Kidney (tissue), 14 donors: ENCODE measurements around the gene PTPA. TPM values are rescaled to one million over a fixed set of nuclear protein-coding genes. Genes with fewer than 3 reads are reported as not detected.
"Not testable (repeated sequence)": the region's sequence is repeated elsewhere in the genome, so short reads cannot be mapped to it uniquely, and the experiment has no call there.

Source experiments
- DNase-seq, 5 donors: peaks; one replicate each; pipeline ENCODE4 v3.0.0-alpha.2; 2013 to 2020
- FAIRE-seq: peaks from 2 replicates; lab custom pipeline; 2012; peaks lifted over from hg19 to GRCh38; lab: Jason Lieb, UNC
- H3K27ac ChIP-seq, 2 donors: one replicate each; pipeline ENCODE4 v1.7.0; 2013; ENCODE audit warnings: low read depth in 2 of 2, low read length in 2 of 2, inconsistent platforms in 1 of 2
- H3K27me3 ChIP-seq: one replicate; pipeline ENCODE4 v1.7.1; 2013; ENCODE audit warnings: low read length, inconsistent platforms; ENCODE audit not compliant: control insufficient read depth, insufficient read depth
- H3K36me3 ChIP-seq, 3 donors: one replicate each; pipeline versions ENCODE4 v1.7.0 to v1.7.1; 2013; ENCODE audit warnings: low read length in 3 of 3, control low read depth in 1 of 3, inconsistent platforms in 1 of 3; ENCODE audit not compliant: insufficient read depth in 3 of 3, control insufficient read depth in 2 of 3
- H3K4me1 ChIP-seq, 3 donors: one replicate each; pipeline versions ENCODE4 v1.7.0 to v1.7.1; 2013; ENCODE audit warnings: low read length in 3 of 3, inconsistent platforms in 1 of 3, low read depth in 1 of 3; ENCODE audit not compliant: control insufficient read depth in 2 of 3, insufficient read depth in 2 of 3
- H3K4me3 ChIP-seq, 3 donors: one replicate each; pipeline versions ENCODE4 v1.7.0 to v1.8.1; 2013; ENCODE audit warnings: low read length in 3 of 3, control low read depth in 1 of 3, inconsistent platforms in 1 of 3
- H3K9ac ChIP-seq, 3 donors: one replicate each; pipeline versions ENCODE4 v1.7.0 to v1.7.1; 2013; ENCODE audit warnings: low read length in 3 of 3, control low read depth in 1 of 3, inconsistent platforms in 1 of 3
- H3K9me3 ChIP-seq, 3 donors: one replicate each; pipeline versions ENCODE4 v1.7.0 to v1.7.1; 2013; ENCODE audit warnings: low read length in 3 of 3, control low read depth in 1 of 3, inconsistent platforms in 1 of 3; ENCODE audit not compliant: control insufficient read depth in 2 of 3, insufficient read depth in 1 of 3
- CTCF ChIP-seq: IDR thresholded peaks from 3 replicates; pipeline ENCODE4 v1.5.1; 2012; ENCODE audit warnings: mild to moderate bottlenecking, moderate library complexity, borderline replicate concordance; ENCODE audit not compliant: insufficient read depth; ENCODE audit errors: extremely low read depth
- intact Hi-C: fragments of 100-400 bp; cut with DNase I; formaldehyde crosslinking; loops from one replicate; pipeline ENCODE4 v1.11.1; 2022
- polyA plus RNA-seq: library from polyadenylated mRNA; stranded (reverse); fragments of 350-450 nt; fragmentation: Illumina TruSeq; extraction: RNeasy Lipid Tissue Mini Kit (QIAGEN cat#74804); gene quantifications from one replicate; pipeline ENCODE4 v1.2.3, GENCODE V29; 2014; ENCODE audit warnings: low read depth, low replicate concordance; ENCODE audit not compliant: insufficient read depth
- total RNA-seq: library from RNA; stranded (reverse); fragmentation: NEBNext Ultra II Directional; extraction: Animal tissue kit (Norgen Biotek cat#: 25700); gene quantifications from one replicate; pipeline ENCODE4 v1.2.1, GENCODE V29; 2021
- donor health status: control.
- donor health status: control.
- donor health status: control.
- donor health status: control.
- donor health status: control.
- donor health status: DM: yes; HTN: yes; CAD: no.
- donor health status: Normal renal cell carcinoma (clear cell type).

PTPA gene
- total and polyA plus RNA-seq, 2 donors from 2014 or later: 161 to 164 TPM

GRCh38 chr9:129109952-129110739 lies 1.1 kb upstream of the PTPA start:
- Histone ChIP-seq H3K36me3 (peaks cover 0 to 5% (median 0%) of the 10 kb centered on the region in 3 donors), H3K9me3 (no peaks in the 10 kb centered on the region), H3K9ac (peak overlapping the region; percentile 18 to 77 (median 72)), H3K4me3 (peak overlapping the region; percentile 37 to 85 (median 59)), H3K4me1 (peaks cover 0 to 19% (median 10%) of the 10 kb centered on the region in 3 donors), H3K27ac (peak overlapping the region; percentile 32 to 77), H3K27me3 (no peaks in the 10 kb centered on the region)
- no peak for FAIRE-seq
- TF ChIP-seq CTCF: no peak
- intact Hi-C loops: no loop called here
- peak in 3 of 5 donors; percentile 29 to 78 (median 58) for DNase-seq

GRCh38 chr9:129111528-129112151 lies 425 bp downstream of the PTPA start:
- TF ChIP-seq CTCF: no peak
- peaks cover 0 to 19% (median 10%) of the 10 kb centered on the region in 3 donors for H3K4me1 ChIP-seq
- intact Hi-C loops: no loop called here
- peak overlapping the region; percentile 50 to 93 (median 54) for H3K9ac ChIP-seq
- peak overlapping the region; percentile 94 to 96 for H3K27ac ChIP-seq
- H3K36me3 ChIP-seq: peaks cover 0 to 5% (median 0%) of the 10 kb centered on the region in 3 donors
- peak overlapping the region; percentile 37 to 87 (median 84) for H3K4me3 ChIP-seq
- FAIRE-seq: no peak
- peak in 3 of 5 donors; percentile 57 to 67 (median 64) for DNase-seq
- H3K9me3 ChIP-seq: no peaks in the 10 kb centered on the region
- no peaks in the 10 kb centered on the region for H3K27me3 ChIP-seq

GRCh38 chr9:129112526-129112925 lies 1.3 kb downstream of the PTPA start:
- FAIRE-seq, H3K9me3 ChIP-seq, H3K36me3 ChIP-seq, intact Hi-C loops, H3K27me3 ChIP-seq, H3K27ac ChIP-seq: not testable (repeated sequence)
- Histone ChIP-seq H3K4me1 (peaks cover 0 to 19% (median 10%) of the 10 kb centered on the region in 3 donors), H3K4me3 (peak overlapping the region in 2 of 3 donors; percentile 84 to 87), H3K9ac (peak overlapping the region in 2 of 3 donors; percentile 54 to 93)
- DNase-seq: peak in 1 of 5 donors; percentile 52
